ENCODE measurements around the gene SLC45A2.

The SLC45A2 gene

GRCh38 chr5:34007621-34008600, 23.4 kb upstream of the SLC45A2 start, which contains the start of gene AMACR:
Gene AMACR (minus strand): TSS chr5:34008050. CDS start chr5:34008019, 31 bp downstream.
- peak; percentile 94 for DNase-seq (ENCODE audit: low spot score)

- no peak for DNase-seq (ENCODE audit: low spot score)
These were observed 22.7 kb upstream of the SLC45A2 start for GRCh38 chr5:34007201-34007620.

GRCh38 chr5:34005681-34006080, 21.2 kb upstream of the SLC45A2 start:
- no peak for DNase-seq (ENCODE audit: low spot score)

- DNase-seq (ENCODE audit: low spot score), result no peak
These were observed 20.7 kb upstream of the SLC45A2 start for GRCh38 chr5:34005211-34005610.

- DNase-seq (ENCODE audit: low spot score), result no peak
These were observed 19.4 kb upstream of the SLC45A2 start for GRCh38 chr5:34003941-34004340.

GRCh38 chr5:34002629-34003328, 18.3 kb upstream of the SLC45A2 start:
- DNase-seq (ENCODE audit: low spot score), result no peak

- no peak for DNase-seq (ENCODE audit: low spot score)
These were observed 16.8 kb upstream of the SLC45A2 start for GRCh38 chr5:34001241-34001841.

GRCh38 chr5:33999978-34000377, 15.5 kb upstream of the SLC45A2 start:
- DNase-seq (ENCODE audit: low spot score), result no peak

- peak; percentile 45 for DNase-seq (ENCODE audit: low spot score)
These were observed 13.0 kb upstream of the SLC45A2 start for GRCh38 chr5:33997331-33997983.

- DNase-seq (ENCODE audit: low spot score), result no peak
These were observed 11.4 kb upstream of the SLC45A2 start for GRCh38 chr5:33995865-33996264.

- DNase-seq (ENCODE audit: low spot score), result no peak
These were observed 10.4 kb upstream of the SLC45A2 start for GRCh38 chr5:33994845-33995244.

- no peak for DNase-seq (ENCODE audit: low spot score)
These were observed 8.4 kb upstream of the SLC45A2 start for GRCh38 chr5:33992864-33993263.

- DNase-seq (ENCODE audit: low spot score), result no peak
These were observed 954 bp upstream of the SLC45A2 start for GRCh38 chr5:33985447-33985846.

- no peak for DNase-seq (ENCODE audit: low spot score)
These were observed 315 bp downstream of the SLC45A2 start for GRCh38 chr5:33984178-33984577.

GRCh38 chr5:33981408-33982162, 2.9 kb downstream of the SLC45A2 start:
- DNase-seq (ENCODE audit: low spot score), result no peak

- DNase-seq (ENCODE audit: low spot score), result no peak
These were observed 4.5 kb downstream of the SLC45A2 start for GRCh38 chr5:33980030-33980429.

GRCh38 chr5:33978306-33978705, 6.2 kb downstream of the SLC45A2 start:
- no peak for DNase-seq (ENCODE audit: low spot score)

- DNase-seq (ENCODE audit: low spot score), result no peak
These were observed 8.2 kb downstream of the SLC45A2 start for GRCh38 chr5:33976307-33976706.

- DNase-seq (ENCODE audit: low spot score), result no peak
These were observed 8.6 kb downstream of the SLC45A2 start for GRCh38 chr5:33975852-33976251.

GRCh38 chr5:33973271-33973670, 11.2 kb downstream of the SLC45A2 start:
- no peak for DNase-seq (ENCODE audit: low spot score)
